Left cardiac atrium (tissue), 4 donors: ENCODE data around the gene KLRC3. TPM values are rescaled to one million over a fixed set of nuclear protein-coding genes. Genes with fewer than 3 reads are reported as not detected.
A peak's percentile ranks its signal among the peaks of the same experiment; 100 is the strongest.
"Not testable (repeated sequence)": the region's sequence is repeated elsewhere in the genome, so short reads cannot be mapped to it uniquely, and the experiment has no call there.

Source experiments
- ATAC-seq, 2 donors: fragments of 200-7000 bp; cut with Tn5 transposase; one replicate each; pipeline ENCODE4 v1.9.1; 2020; ENCODE audit warnings: mild to moderate bottlenecking in 2 of 2, moderate library complexity in 2 of 2
- DNase-seq: peaks from one replicate; pipeline ENCODE4 v3.0.0-alpha.2; 2020
- intact Hi-C, 2 donors: fragments of 100-400 bp; cut with DNase I; formaldehyde crosslinking; loops; one replicate each; pipeline versions ENCODE4 v1.14.1 to v1.15.1; 2022 to 2023
- long read RNA-seq: library from polyadenylated mRNA; unstranded; transcript quantifications from one replicate; pipeline ENCODE4 v2.0.0, GENCODE V29; 2021
- total RNA-seq, 2 donors: library from RNA; stranded (reverse); fragmentation: NEBNext Ultra II Directional; extraction: Animal tissue kit (Norgen Biotek cat#: 25700); gene quantifications; one replicate each; pipeline ENCODE4 v1.2.1, GENCODE V29; 2021
- donor health status: DM: no; HTN: yes; CAD: no.
- donor health status: DM: no; HTN: yes; CAD: no; lungs with severe emphysema.
- donor health status: DM: yes; HTN: yes; CAD: no.
- donor health status: Dilated cardiomyopathy.

The KLRC3 gene
- not detected for total RNA-seq
- long read RNA-seq: 0 reads

- ATAC-seq, DNase-seq, intact Hi-C loops: not testable (repeated sequence)
These were observed at the start of gene KLRC3 for GRCh38 chr12:10420334-10420733. KLRC3 (minus strand) TSS chr12:10420595; CDS start chr12:10420550, 45 bp downstream.

- no peak for DNase-seq
- intact Hi-C loops: no loop called here
- ATAC-seq: no peak
These were observed 49.3 kb upstream of the KLRC3 start for GRCh38 chr12:10469701-10470100.

- ATAC-seq: no peak
- intact Hi-C loops: no loop called here
- DNase-seq: no peak
These were observed 45.9 kb upstream of the KLRC3 start for GRCh38 chr12:10466311-10466710.

- DNase-seq (no peak), ATAC-seq (no peak)
- intact Hi-C loops: no loop called here
These were observed 37.4 kb upstream of the KLRC3 start for GRCh38 chr12:10457760-10458159.

GRCh38 chr12:10456856-10457255 is 36.5 kb upstream of the KLRC3 start:
- DNase-seq (no peak), ATAC-seq (no peak)
- intact Hi-C loops: no loop called here

GRCh38 chr12:10455766-10456165 is 35.4 kb upstream of the KLRC3 start:
- DNase-seq (no peak), ATAC-seq (no peak)
- intact Hi-C loops: no loop called here

GRCh38 chr12:10454531-10454930 is 34.1 kb upstream of the KLRC3 start:
- DNase-seq (no peak), ATAC-seq (no peak)
- intact Hi-C loops: no loop called here

- DNase-seq: no peak
- no peak for ATAC-seq
- intact Hi-C loops: no loop called here
These were observed 32.8 kb upstream of the KLRC3 start, which contains the start of gene KLRC1 for GRCh38 chr12:10453156-10453555. KLRC1 (minus strand) TSS chr12:10453377; CDS start chr12:10451156, 2,221 bp downstream.

GRCh38 chr12:10448236-10448635 is 27.8 kb upstream of the KLRC3 start:
- DNase-seq (no peak), ATAC-seq (no peak)
- intact Hi-C loops: no loop called here

- ATAC-seq, DNase-seq, intact Hi-C loops: not testable (repeated sequence)
These were observed 25.7 kb upstream of the KLRC3 start for GRCh38 chr12:10446052-10446451.

GRCh38 chr12:10441144-10441543 is 20.7 kb upstream of the KLRC3 start:
- ATAC-seq, DNase-seq, intact Hi-C loops: not testable (repeated sequence)

- ATAC-seq, intact Hi-C loops, DNase-seq: not testable (repeated sequence)
These were observed 19.3 kb upstream of the KLRC3 start for GRCh38 chr12:10439608-10440274.

GRCh38 chr12:10437601-10438000 is 17.2 kb upstream of the KLRC3 start:
- intact Hi-C loops, ATAC-seq, DNase-seq: not testable (repeated sequence)

GRCh38 chr12:10435816-10436215 is 15.4 kb upstream of the KLRC3 start, which contains the start of gene KLRC2:
KLRC2 (minus strand) TSS chr12:10436010; CDS start chr12:10435986, 24 bp downstream.
- intact Hi-C loops, ATAC-seq, DNase-seq: not testable (repeated sequence)

- ATAC-seq, intact Hi-C loops: not testable (repeated sequence)
These were observed 10.2 kb upstream of the KLRC3 start for GRCh38 chr12:10430623-10431022.

GRCh38 chr12:10425938-10426337 is 5.5 kb upstream of the KLRC3 start:
- ATAC-seq, intact Hi-C loops, DNase-seq: not testable (repeated sequence)

More at GRCh38 chr12:10430623-10431022, 10.2 kb upstream of the KLRC3 start:
- not testable (repeated sequence) for DNase-seq

GRCh38 chr12:10424260-10424899 is 4.0 kb upstream of the KLRC3 start:
- intact Hi-C loops, DNase-seq, ATAC-seq: not testable (repeated sequence)

GRCh38 chr12:10422159-10422558 is 1.8 kb upstream of the KLRC3 start:
- DNase-seq, intact Hi-C loops, ATAC-seq: not testable (repeated sequence)

- no peak for DNase-seq
- ATAC-seq: peak in 1 of 2 donors; percentile 44
- intact Hi-C loops: no loop called here
These were observed 11.0 kb downstream of the KLRC3 start, which contains the start of gene KLRC4 for GRCh38 chr12:10409392-10409791. KLRC4 (minus strand) TSS chr12:10409757; CDS start chr12:10409575, 182 bp downstream.

- intact Hi-C loops: no loop called here
- no peak for ATAC-seq
- DNase-seq: no peak
These were observed 11.6 kb downstream of the KLRC3 start for GRCh38 chr12:10408842-10409241.
